B cell (primary cell): ENCODE results near the gene PRPF38B. TPM values are rescaled to one million over a fixed set of nuclear protein-coding genes. Genes with fewer than 3 reads are reported as not detected.
"Not testable (repeated sequence)": the region's sequence is repeated elsewhere in the genome, so short reads cannot be mapped to it uniquely, and the experiment has no call there.

Experiments
- ATAC-seq: fragments of 200-7000 bp; cut with Tn5 transposase; one replicate; pipeline ENCODE4 v1.10.0; 2021; ENCODE audit warnings: low read depth, mild to moderate bottlenecking, moderate number of reproducible peaks, moderate library complexity
- CTCF ChIA-PET: fragments of 350-600 bp; sonication (Branson Sonifier 250); formaldehyde crosslinking; loops from one replicate; lab custom pipeline; 2021; ENCODE audit warnings: antibody characterized with exemption, inconsistent platforms; lab: Charles Lee
- POLR2A ChIA-PET: fragments of 350-600 bp; sonication (Branson Sonifier 250); formaldehyde crosslinking; loops from one replicate; lab custom pipeline; 2021; ENCODE audit warnings: antibody characterized with exemption; lab: Charles Lee
- DNase-seq: peaks from one replicate; pipeline ENCODE4 v3.0.0; 2013
- H2AFZ ChIP-seq: 2 replicates; pipeline ENCODE4 v1.6.1; 2012; ENCODE audit warnings: mild to moderate bottlenecking, low read depth, low read length; ENCODE audit not compliant: insufficient read depth, poor library complexity, severe bottlenecking
- H3K27ac ChIP-seq, 2 donors: 1 replicate in 1 of 2; 2 replicates in 1 of 2; pipeline ENCODE4 v1.5.1; 2012 to 2013; ENCODE audit warnings: low read length in 2 of 2, mild to moderate bottlenecking in 2 of 2, moderate library complexity in 1 of 2
- H3K27me3 ChIP-seq, 4 experiments: fragments of 200-600 bp in 1 of 4; sonication (generic) in 1 of 4; replicated peaks in 1 of 4; 1 replicate in 2 of 4; 2 replicates in 2 of 4; pipeline versions ENCODE4 v1.6.1 to v1.7.0; 2013 to 2016; ENCODE audit warnings: low read length in 3 of 4, mild to moderate bottlenecking in 2 of 4, mixed read lengths in 1 of 4, moderate library complexity in 1 of 4; ENCODE audit not compliant: insufficient read depth in 4 of 4, control insufficient read depth in 3 of 4; ENCODE audit errors: control extremely low read depth in 1 of 4
- H3K36me3 ChIP-seq, 2 experiments: replicated peaks in 1 of 2; 1 replicate in 1 of 2; 2 replicates in 1 of 2; pipeline versions ENCODE4 v1.6.1 to v1.7.1; 2013; ENCODE audit warnings: low read length in 1 of 2; ENCODE audit not compliant: insufficient read depth in 2 of 2, control insufficient read depth in 1 of 2; ENCODE audit errors: control extremely low read depth in 1 of 2, extremely low read depth in 1 of 2
- H3K4me1 ChIP-seq, 2 donors: fragments of 200-600 bp in 1 of 2; sonication (generic) in 1 of 2; 1 replicate in 1 of 2; 2 replicates in 1 of 2; pipeline versions ENCODE4 v1.5.1 to v1.6.1; 2013 to 2017; ENCODE audit warnings: low read length in 2 of 2; ENCODE audit not compliant: control insufficient read depth in 2 of 2, insufficient read depth in 2 of 2
- H3K4me2 ChIP-seq: replicated peaks from 2 replicates; pipeline ENCODE3; 2012; ENCODE audit warnings: mild to moderate bottlenecking, low read depth, low read length; ENCODE audit not compliant: poor library complexity, severe bottlenecking
- H3K4me3 ChIP-seq, 5 experiments: fragments of 200-600 bp in 1 of 5; sonication (generic) in 1 of 5; 1 replicate in 3 of 5; 2 replicates in 2 of 5; pipeline versions ENCODE4 v1.5.1 to v1.7.0; 2011 to 2016; ENCODE audit warnings: low read length in 4 of 5, mild to moderate bottlenecking in 4 of 5, low read depth in 2 of 5, control low read depth in 1 of 5, moderate library complexity in 1 of 5; ENCODE audit not compliant: insufficient read depth in 1 of 5; ENCODE audit errors: control extremely low read depth in 1 of 5, extremely low read depth in 1 of 5
- H3K79me2 ChIP-seq: fragments of 200-600 bp; sonication (generic); one replicate; pipeline ENCODE4 v1.6.0; 2016; ENCODE audit warnings: low read length; ENCODE audit not compliant: control insufficient read depth, insufficient read depth
- H3K9ac ChIP-seq: fragments of 200-600 bp; sonication (generic); 2 replicates; pipeline ENCODE4 v1.6.1; 2017; ENCODE audit warnings: mild to moderate bottlenecking, low read length, moderate library complexity
- H3K9me3 ChIP-seq, 3 donors: one replicate each; pipeline versions ENCODE4 v1.6.1 to v1.7.1; 2013; ENCODE audit warnings: low read length in 2 of 3; ENCODE audit not compliant: control insufficient read depth in 2 of 3, insufficient read depth in 1 of 3; ENCODE audit errors: control extremely low read depth in 1 of 3
- H4K20me1 ChIP-seq: 2 replicates; pipeline ENCODE4 v1.6.0; 2012; ENCODE audit warnings: mild to moderate bottlenecking, low read length; ENCODE audit not compliant: insufficient read depth, control insufficient read depth, poor library complexity, severe bottlenecking
- H3K27ac Mint-ChIP-seq: one replicate; pipeline ENCODE4 v1.8.0; 2021; ENCODE audit warnings: mixed read lengths
- H3K27me3 Mint-ChIP-seq: one replicate; pipeline ENCODE4 v1.8.0; 2021; ENCODE audit warnings: mixed read lengths
- H3K4me1 Mint-ChIP-seq: one replicate; pipeline ENCODE4 v1.8.0; 2021; ENCODE audit warnings: mixed read lengths
- H3K4me3 Mint-ChIP-seq: one replicate; pipeline ENCODE4 v1.8.0; 2021; ENCODE audit warnings: mixed read lengths
- H3K9me3 Mint-ChIP-seq: one replicate; pipeline ENCODE4 v1.8.0; 2022; ENCODE audit warnings: mixed read lengths; ENCODE audit not compliant: insufficient read depth
- CTCF ChIP-seq: fragments of 200-600 bp; IDR thresholded peaks from one replicate; pipeline ENCODE4 v1.8.0; 2022; ENCODE audit warnings: antibody characterized with exemption, mild to moderate bottlenecking
- EZH2 ChIP-seq: IDR thresholded peaks from 2 replicates; pipeline ENCODE4 v1.6.1; 2012; ENCODE audit warnings: borderline replicate concordance, low read depth, mild to moderate bottlenecking, moderate library complexity, low read length; ENCODE audit not compliant: insufficient read depth, poor library complexity, severe bottlenecking
- WGBS: methylation state at CpG from one replicate; pipeline ENCODE4 v1.1.5; 2013; ENCODE audit warnings: missing lambda C conversion rate; ENCODE audit not compliant: insufficient coverage; 5-methylcytosine and 5-hydroxymethylcytosine counted together
- intact Hi-C: fragments of 100-400 bp; cut with micrococcal nuclease; formaldehyde crosslinking; loops from one replicate; pipeline ENCODE4 v1.10.0; 2022
- polyA plus RNA-seq: library from polyadenylated mRNA; depleted of rRNA; stranded (reverse); fragments of >200 nt; gene quantifications from 2 replicates; pipeline ENCODE4 v1.2.3, GENCODE V29; 2012
- total RNA-seq, 2 donors: library from RNA; stranded (reverse); fragments of 120-200 nt in 1 of 2; gene quantifications; 1 replicate in 1 of 2; 2 replicates in 1 of 2; pipeline versions ENCODE4 v1.2.3 to v1.2.4, GENCODE V29; 2013 to 2022

PRPF38B gene
- total and polyA plus RNA-seq, 2 donors (not counting 1 experiment from before 2014, with no cell fraction given), result 48.7 to 114 TPM

- no peaks in the 10 kb centered on the region for H3K9me3 Mint-ChIP-seq
- Histone ChIP-seq H3K79me2 (peaks cover 10% of the 10 kb centered on the region), H3K4me1 (peaks cover 3 to 5% of the 10 kb centered on the region in 2 donors), H3K27ac (no peak overlapping the region), H3K9ac (no peak overlapping the region), H3K4me3 (no peak overlapping the region), H3K36me3 (peaks cover 7 to 51% of the 10 kb centered on the region in 2 experiments), H3K9me3 (no peaks in the 10 kb centered on the region), H3K27me3 (no peaks in the 10 kb centered on the region), H4K20me1 (peaks cover 8% of the 10 kb centered on the region), H3K4me2 (no peak overlapping the region), H2AFZ (no peak overlapping the region)
- ATAC-seq, result no peak
- intact Hi-C loops, result no loop called here
- no peak overlapping the region for H3K4me3 Mint-ChIP-seq
- no peak for DNase-seq
- POLR2A ChIA-PET, result no interaction called here
- CTCF ChIA-PET, result no interaction called here
- WGBS, result 100% methylated on average over 3 of the region's 5 CpGs
- no peaks in the 10 kb centered on the region for H3K27me3 Mint-ChIP-seq
- TF ChIP-seq CTCF, result no peak
- no peak for TF ChIP-seq EZH2
- H3K4me1 Mint-ChIP-seq, result peaks cover 14% of the 10 kb centered on the region
- H3K27ac Mint-ChIP-seq, result no peak overlapping the region
Measured at GRCh38 chr1:108701176-108701849, 9.2 kb downstream of the PRPF38B start.

GRCh38 chr1:108702109-108702508 is 10.0 kb downstream of the PRPF38B start:
- H4K20me1 ChIP-seq, intact Hi-C loops, H3K4me3 Mint-ChIP-seq, H3K4me2 ChIP-seq, H3K27me3 Mint-ChIP-seq, H3K79me2 ChIP-seq, DNase-seq, H3K9me3 Mint-ChIP-seq, ATAC-seq, H2AFZ ChIP-seq, H3K27me3 ChIP-seq, H3K27ac ChIP-seq, H3K9me3 ChIP-seq, POLR2A ChIA-PET, H3K27ac Mint-ChIP-seq, CTCF ChIA-PET, H3K9ac ChIP-seq, H3K4me3 ChIP-seq, H3K4me1 ChIP-seq: not testable (repeated sequence)
- WGBS, result 100% methylated on average over 1 of the region's 6 CpGs
- peaks cover 14% of the 10 kb centered on the region for H3K4me1 Mint-ChIP-seq
- H3K36me3 ChIP-seq, result peaks cover 7 to 44% of the 10 kb centered on the region in 2 experiments
